ENCODE measurements around the gene SGPL1. TPM values are rescaled to one million over a fixed set of nuclear protein-coding genes. Genes with fewer than 3 reads are reported as not detected.

SGPL1 gene, protein sequence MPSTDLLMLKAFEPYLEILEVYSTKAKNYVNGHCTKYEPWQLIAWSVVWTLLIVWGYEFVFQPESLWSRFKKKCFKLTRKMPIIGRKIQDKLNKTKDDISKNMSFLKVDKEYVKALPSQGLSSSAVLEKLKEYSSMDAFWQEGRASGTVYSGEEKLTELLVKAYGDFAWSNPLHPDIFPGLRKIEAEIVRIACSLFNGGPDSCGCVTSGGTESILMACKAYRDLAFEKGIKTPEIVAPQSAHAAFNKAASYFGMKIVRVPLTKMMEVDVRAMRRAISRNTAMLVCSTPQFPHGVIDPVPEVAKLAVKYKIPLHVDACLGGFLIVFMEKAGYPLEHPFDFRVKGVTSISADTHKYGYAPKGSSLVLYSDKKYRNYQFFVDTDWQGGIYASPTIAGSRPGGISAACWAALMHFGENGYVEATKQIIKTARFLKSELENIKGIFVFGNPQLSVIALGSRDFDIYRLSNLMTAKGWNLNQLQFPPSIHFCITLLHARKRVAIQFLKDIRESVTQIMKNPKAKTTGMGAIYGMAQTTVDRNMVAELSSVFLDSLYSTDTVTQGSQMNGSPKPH
- polyA plus RNA-seq = 6.1 TPM in 2 replicates

DNA sequence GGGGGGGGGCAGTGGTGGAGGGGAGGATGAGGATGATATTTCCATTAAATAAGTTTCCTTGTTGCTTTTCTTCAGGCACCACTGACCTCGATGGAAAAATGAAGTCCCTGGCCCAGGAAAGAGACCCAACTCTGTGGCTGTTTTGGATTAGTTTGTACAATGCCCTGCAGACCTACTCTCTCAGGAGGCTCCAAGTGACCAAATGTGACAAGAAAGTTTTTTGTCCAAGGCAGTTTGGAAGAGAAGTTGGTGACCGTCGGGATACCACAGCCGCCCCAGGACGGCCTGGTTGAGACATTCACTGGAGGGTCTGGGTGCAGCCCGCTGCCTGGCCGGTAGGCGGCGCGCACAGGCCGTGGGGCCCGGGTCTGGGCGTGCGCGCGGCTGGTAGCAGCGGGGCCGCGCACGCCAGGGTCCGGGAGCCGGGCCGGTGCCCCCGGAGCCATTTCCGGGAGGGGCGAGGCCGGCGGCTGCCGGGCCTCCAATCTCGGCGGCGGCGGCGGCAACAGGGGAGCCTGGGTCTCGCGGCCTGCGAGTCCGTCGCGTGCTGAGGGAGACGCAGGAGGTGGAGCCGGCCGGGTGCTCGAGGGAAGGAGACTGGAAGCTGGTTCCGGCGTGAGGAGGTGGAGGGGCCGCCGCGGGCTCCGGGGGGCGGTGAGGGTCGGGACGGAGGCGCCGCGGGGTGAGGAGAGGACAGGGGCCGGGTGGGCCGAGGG is at the start of gene SGPL1:
Gene SGPL1, plus strand, starts transcription at position 445 of the 716 bp plus-strand sequence. CDS start 906 bp downstream, outside the sequence.

DNA sequence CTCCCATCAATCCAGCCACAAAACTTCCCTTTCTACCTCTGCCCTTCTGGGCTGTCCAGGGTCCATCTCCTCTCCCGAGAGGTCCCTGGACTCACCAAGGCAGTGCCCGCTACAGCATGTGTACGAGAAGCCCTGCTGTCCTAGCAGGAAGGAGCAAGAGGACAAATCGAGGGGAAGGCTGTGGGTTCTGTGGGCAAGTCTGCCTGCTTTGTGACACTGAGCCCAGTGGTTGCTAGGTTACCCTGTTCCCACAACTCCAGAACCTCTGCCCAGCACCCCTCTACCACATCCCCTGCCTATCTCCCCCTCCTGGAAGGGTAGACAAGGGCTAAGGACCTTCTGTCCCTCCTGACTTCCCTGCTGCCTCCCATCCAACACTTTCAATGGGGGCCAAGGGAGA is 30.6 kb upstream of the SGPL1 start, which contains the start of gene TBATA:
Gene TBATA, minus strand, starts transcription at position 188 of the 400 bp plus-strand sequence. CDS start 1,998 bp downstream, outside the sequence.

DNA sequence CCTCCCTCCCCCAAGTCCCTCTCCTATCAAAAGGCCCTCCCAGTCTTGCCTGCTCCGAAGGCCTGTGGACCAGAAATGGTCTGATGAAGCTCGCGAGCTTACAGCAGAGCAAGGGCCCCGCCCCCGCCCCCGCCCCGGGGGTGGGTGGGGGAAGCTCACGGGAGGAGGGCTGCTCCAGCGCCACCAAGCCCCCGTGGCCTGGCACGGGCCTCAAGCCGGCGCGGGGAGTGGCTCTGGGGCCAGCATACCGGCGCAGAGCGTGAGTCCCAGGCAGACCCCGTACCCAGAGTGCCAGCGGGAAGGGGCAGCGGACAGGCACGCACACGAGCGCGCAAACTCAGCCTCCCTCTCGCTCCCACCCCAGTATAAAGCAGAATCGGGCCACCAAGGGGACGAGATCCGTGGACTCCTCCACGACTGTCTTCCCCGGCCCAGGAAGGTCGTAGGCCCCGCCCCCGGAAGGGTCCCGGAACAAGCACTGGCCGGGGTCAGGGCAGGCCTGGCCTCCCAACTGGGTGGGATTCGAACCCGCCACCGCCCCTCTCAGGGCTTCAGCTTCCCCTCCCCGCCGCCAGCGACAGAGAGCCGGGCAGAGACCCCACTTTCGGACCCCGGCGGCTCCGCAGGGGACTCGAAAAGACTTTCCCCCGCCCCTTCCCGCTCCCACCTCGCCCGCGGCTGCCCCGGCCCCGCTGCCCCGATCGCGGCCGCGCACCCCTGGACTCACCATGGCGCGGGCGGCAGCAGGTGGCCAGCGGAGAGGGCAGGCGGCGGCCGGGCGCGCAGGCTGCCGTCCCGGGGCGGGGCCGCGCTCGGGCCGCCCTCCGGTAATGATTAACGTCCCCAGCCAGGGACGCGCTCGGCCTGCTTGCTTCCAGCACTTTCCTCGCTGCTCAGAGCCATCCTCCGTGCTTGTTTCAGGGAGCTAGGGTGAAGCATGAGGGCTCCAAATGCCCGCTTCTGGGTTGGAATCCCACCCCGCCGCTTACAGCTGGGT is 72.4 kb downstream of the SGPL1 start, which contains the start of gene PCBD1:
Gene PCBD1, minus strand, starts transcription at position 762 of the 997 bp plus-strand sequence. Its CDS starts 32 bp downstream, at position 730.

Other genes starting within 250 kb of the SGPL1 start
- gene PRF1, start 213.2 kb upstream of the SGPL1 start, polyA plus RNA-seq = not detected in 2 replicates
- gene ADAMTS14, start 143.4 kb upstream of the SGPL1 start, polyA plus RNA-seq = not detected in 2 replicates
- not detected in 2 replicates for gene TBATA, start 30.6 kb upstream of the SGPL1 start, polyA plus RNA-seq
- 87.2 and 96.0 TPM in 2 replicates for gene PCBD1, start 72.6 kb downstream of the SGPL1 start, polyA plus RNA-seq